GM12878 (cell line): ENCODE measurements around the gene KRTAP20-1. TPM values are rescaled to one million over a fixed set of nuclear protein-coding genes. Genes with fewer than 3 reads are reported as not detected.

ENCODE experiments used
- EP300 ChIP-seq, 2 experiments: fragments of 150-350 bp in 1 of 2; IDR thresholded peaks; 2 replicates each; pipeline ENCODE4 v1.6.1; 2011 to 2012; ENCODE audit warnings: low read depth in 2 of 2, low read length in 2 of 2, borderline replicate concordance in 1 of 2, improper control_type of control experiment in 1 of 2, inconsistent platforms in 1 of 2; ENCODE audit not compliant: control insufficient read depth in 1 of 2
- MYC ChIP-seq: IDR thresholded peaks from 2 replicates; pipeline ENCODE4 v1.6.1; 2011; ENCODE audit warnings: mild to moderate bottlenecking, low read length, moderate library complexity, inconsistent platforms; ENCODE audit not compliant: insufficient read depth, insufficient replicate concordance, insufficient read length, severe bottlenecking
- NR2C2 ChIP-seq: IDR thresholded peaks from 2 replicates; pipeline ENCODE4 v1.6.1; 2011; ENCODE audit warnings: borderline replicate concordance, low read depth; ENCODE audit not compliant: control insufficient read depth, insufficient read length
- SP1 ChIP-seq: IDR thresholded peaks from one replicate; pipeline ENCODE4 v1.6.1; 2011; ENCODE audit warnings: low read depth, low read length
- TBL1XR1 ChIP-seq: IDR thresholded peaks from 2 replicates; pipeline ENCODE4 v1.6.1; 2012; ENCODE audit warnings: low read depth, low read length, improper control_type of control experiment
- ZBTB40 ChIP-seq: fragments of 450-650 bp; IDR thresholded peaks from 2 replicates; pipeline ENCODE4 v1.6.1; 2016; ENCODE audit warnings: mild to moderate bottlenecking, moderate library complexity, borderline replicate concordance
- polyA plus RNA-seq, 11 experiments: library from polyadenylated mRNA; depleted of rRNA in 4 of 11; unstranded in 6 of 11; stranded (reverse) in 5 of 11; fragments of >200 nt; fragmentation: Nextera tagmentation in 4 of 11; fragmentation: Illumina TruSeq in 1 of 11; extraction: Ambion mirVana in 4 of 11; extraction: Trizol in 1 of 11; gene quantifications; 1 replicate in 1 of 11; 2 replicates in 10 of 11; pipeline versions ENCODE4 v1.2.1 to v1.2.3, GENCODE V29; 2011 to 2016; ENCODE audit warnings: inconsistent platforms in 2 of 11, missing spikeins in 2 of 11, low read depth in 1 of 11
- total RNA-seq, 4 experiments: library from RNA; depleted of rRNA in 3 of 4; stranded (reverse); fragments of >200 nt in 3 of 4; fragmentation: Illumina TruSeq in 1 of 4; extraction: Trizol in 1 of 4; gene quantifications; 2 replicates each; pipeline versions ENCODE4 v1.2.1 to v1.2.3, GENCODE V29; 2013 to 2021
- TF ChIP-seq, protein P1 (sequence below): fragments of 450-650 bp; IDR thresholded peaks from 2 replicates; pipeline ENCODE4 v1.6.1; 2017; ENCODE audit warnings: mild to moderate bottlenecking
- TF ChIP-seq, protein P2 (sequence below): fragments of 450-650 bp; IDR thresholded peaks from 2 replicates; pipeline ENCODE4 v1.6.1; 2014; ENCODE audit warnings: mild to moderate bottlenecking

KRTAP20-1 gene
- total and polyA plus RNA-seq, 10 of the 15 experiments (the other 5 are each of a cell fraction or from before 2014, with no cell fraction given) = not detected

DNA sequence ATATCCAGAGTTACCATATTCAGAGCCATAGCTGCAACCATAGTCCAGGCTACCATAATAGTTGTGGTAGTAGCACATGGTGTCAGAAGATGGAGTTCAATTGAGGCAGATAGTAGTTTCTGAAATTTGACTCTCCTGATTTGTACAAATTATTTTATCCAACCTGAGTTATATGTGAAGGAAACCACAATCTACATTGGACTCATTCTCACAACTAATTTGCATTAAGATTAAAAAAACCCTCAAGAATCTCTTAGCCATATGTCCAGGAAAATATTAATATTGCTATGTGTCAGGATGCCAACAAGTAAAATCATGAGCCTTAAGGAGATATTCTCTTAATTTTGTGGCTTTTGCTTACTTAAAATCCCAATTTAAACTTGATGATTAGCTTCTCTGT, 25.9 kb upstream of the KRTAP20-1 start, which contains the start of gene KRTAP22-2 (continued):
- TF ChIP-seq ZBTB40 (no peak), EP300 (IDR thresholded peaks at IDR 0.05; ENCODE audit: borderline replicate concordance in 1 of 2, control insufficient read depth in 1 of 2, low read depth in 2 of 2, low read length in 2 of 2) (no peak), SP1 (no peak), TBL1XR1 (no peak), NR2C2 (no peak), MYC (no peak)
- TF ChIP-seq, protein P1, sequence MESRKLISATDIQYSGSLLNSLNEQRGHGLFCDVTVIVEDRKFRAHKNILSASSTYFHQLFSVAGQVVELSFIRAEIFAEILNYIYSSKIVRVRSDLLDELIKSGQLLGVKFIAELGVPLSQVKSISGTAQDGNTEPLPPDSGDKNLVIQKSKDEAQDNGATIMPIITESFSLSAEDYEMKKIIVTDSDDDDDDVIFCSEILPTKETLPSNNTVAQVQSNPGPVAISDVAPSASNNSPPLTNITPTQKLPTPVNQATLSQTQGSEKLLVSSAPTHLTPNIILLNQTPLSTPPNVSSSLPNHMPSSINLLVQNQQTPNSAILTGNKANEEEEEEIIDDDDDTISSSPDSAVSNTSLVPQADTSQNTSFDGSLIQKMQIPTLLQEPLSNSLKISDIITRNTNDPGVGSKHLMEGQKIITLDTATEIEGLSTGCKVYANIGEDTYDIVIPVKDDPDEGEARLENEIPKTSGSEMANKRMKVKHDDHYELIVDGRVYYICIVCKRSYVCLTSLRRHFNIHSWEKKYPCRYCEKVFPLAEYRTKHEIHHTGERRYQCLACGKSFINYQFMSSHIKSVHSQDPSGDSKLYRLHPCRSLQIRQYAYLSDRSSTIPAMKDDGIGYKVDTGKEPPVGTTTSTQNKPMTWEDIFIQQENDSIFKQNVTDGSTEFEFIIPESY = no peak
- TF ChIP-seq, protein P2, sequence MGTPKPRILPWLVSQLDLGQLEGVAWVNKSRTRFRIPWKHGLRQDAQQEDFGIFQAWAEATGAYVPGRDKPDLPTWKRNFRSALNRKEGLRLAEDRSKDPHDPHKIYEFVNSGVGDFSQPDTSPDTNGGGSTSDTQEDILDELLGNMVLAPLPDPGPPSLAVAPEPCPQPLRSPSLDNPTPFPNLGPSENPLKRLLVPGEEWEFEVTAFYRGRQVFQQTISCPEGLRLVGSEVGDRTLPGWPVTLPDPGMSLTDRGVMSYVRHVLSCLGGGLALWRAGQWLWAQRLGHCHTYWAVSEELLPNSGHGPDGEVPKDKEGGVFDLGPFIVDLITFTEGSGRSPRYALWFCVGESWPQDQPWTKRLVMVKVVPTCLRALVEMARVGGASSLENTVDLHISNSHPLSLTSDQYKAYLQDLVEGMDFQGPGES = no peak
